Peyer's patch (tissue), 4 donors: ENCODE data around the gene CRIM1.

Source experiments
- POLR2A ChIP-seq, 2 donors: fragments of 450-650 bp; IDR thresholded peaks; one replicate each; pipeline ENCODE4 v1.5.1; 2017; ENCODE audit warnings: antibody characterized with exemption in 2 of 2, mild to moderate bottlenecking in 2 of 2, moderate library complexity in 2 of 2
- TF ChIP-seq, protein P1 (sequence below), 6 experiments: fragments of 450-650 bp in 4 of 6; fragments of 200-600 bp in 2 of 6; sonication (generic) in 1 of 6; IDR thresholded peaks; one replicate each; pipeline ENCODE4 v1.5.1; 2017 to 2019; ENCODE audit warnings: antibody characterized with exemption in 6 of 6, mild to moderate bottlenecking in 3 of 6, moderate library complexity in 1 of 6

DNA sequence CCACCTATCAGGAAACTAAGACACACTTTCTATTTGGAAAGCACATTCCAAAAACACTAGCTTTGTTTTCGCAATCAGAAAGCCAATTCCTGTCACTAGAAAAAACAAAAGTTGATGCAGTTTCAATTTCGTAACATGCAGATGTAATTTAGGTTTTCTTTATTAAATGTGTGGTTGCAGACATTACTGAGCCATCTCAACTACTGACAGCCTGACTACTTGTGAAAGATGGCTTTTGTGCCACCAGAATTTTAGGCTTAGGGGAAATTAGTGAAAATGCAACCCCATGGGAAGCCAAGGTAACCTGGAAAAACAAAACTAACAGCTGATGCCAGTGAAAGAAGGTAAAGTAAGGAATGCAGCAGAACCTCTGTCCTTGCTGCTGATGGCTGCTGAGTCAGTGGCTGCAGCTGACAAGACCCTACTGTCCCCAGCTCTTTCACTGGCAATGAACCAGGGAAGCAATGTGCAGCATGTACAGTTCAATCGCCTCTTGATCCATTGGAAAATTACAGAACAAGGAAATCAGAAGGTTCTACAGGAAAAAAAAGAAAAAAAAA is 207.5 kb downstream of the CRIM1 start:
- no peak for TF ChIP-seq POLR2A (IDR thresholded peaks at IDR 0.05)
- TF ChIP-seq, protein P1, sequence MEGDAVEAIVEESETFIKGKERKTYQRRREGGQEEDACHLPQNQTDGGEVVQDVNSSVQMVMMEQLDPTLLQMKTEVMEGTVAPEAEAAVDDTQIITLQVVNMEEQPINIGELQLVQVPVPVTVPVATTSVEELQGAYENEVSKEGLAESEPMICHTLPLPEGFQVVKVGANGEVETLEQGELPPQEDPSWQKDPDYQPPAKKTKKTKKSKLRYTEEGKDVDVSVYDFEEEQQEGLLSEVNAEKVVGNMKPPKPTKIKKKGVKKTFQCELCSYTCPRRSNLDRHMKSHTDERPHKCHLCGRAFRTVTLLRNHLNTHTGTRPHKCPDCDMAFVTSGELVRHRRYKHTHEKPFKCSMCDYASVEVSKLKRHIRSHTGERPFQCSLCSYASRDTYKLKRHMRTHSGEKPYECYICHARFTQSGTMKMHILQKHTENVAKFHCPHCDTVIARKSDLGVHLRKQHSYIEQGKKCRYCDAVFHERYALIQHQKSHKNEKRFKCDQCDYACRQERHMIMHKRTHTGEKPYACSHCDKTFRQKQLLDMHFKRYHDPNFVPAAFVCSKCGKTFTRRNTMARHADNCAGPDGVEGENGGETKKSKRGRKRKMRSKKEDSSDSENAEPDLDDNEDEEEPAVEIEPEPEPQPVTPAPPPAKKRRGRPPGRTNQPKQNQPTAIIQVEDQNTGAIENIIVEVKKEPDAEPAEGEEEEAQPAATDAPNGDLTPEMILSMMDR (IDR thresholded peaks at IDR 0.05): no peak
